Liver (tissue), 3 donors: Measurements from ENCODE around the gene ACAD9.

ENCODE experiments used
- CTCF ChIP-seq: fragments of 150-350 bp; IDR thresholded peaks from 2 replicates; pipeline ENCODE4 v1.5.1; 2017; ENCODE audit warnings: improper control_type of control experiment, low read depth, low read length; ENCODE audit not compliant: missing input control
- EGR1 ChIP-seq, 2 donors: IDR thresholded peaks; 2 replicates each; pipeline ENCODE4 v1.6.1; 2016 to 2018; ENCODE audit warnings: antibody characterized with exemption in 2 of 2, low read depth in 2 of 2
- FOXA1 ChIP-seq: IDR thresholded peaks from 2 replicates; pipeline ENCODE4 v1.6.1; 2016; ENCODE audit warnings: antibody characterized with exemption
- HNF4A ChIP-seq, 2 donors: conservative IDR thresholded peaks; 2 replicates each; pipeline ENCODE4 v1.6.1; 2016; ENCODE audit warnings: antibody characterized with exemption in 2 of 2, mild to moderate bottlenecking in 2 of 2
- MAX ChIP-seq: IDR thresholded peaks from 2 replicates; pipeline ENCODE4 v1.6.1; 2016; ENCODE audit warnings: antibody characterized with exemption
- NR2F2 ChIP-seq: IDR thresholded peaks from 2 replicates; pipeline ENCODE4 v1.6.1; 2016; ENCODE audit warnings: antibody characterized with exemption
- RAD21 ChIP-seq, 2 donors: IDR thresholded peaks; 2 replicates each; pipeline ENCODE4 v1.6.1; 2016; ENCODE audit warnings: antibody characterized with exemption in 2 of 2, mild to moderate bottlenecking in 2 of 2
- RXRA ChIP-seq, 2 donors: IDR thresholded peaks; 2 replicates each; pipeline ENCODE4 v1.6.1; 2017 to 2018; ENCODE audit warnings: antibody characterized with exemption in 2 of 2, mild to moderate bottlenecking in 1 of 2
- SP1 ChIP-seq: IDR thresholded peaks from 2 replicates; pipeline ENCODE4 v1.6.1; 2018; ENCODE audit warnings: antibody characterized with exemption, mild to moderate bottlenecking
- TAF1 ChIP-seq: conservative IDR thresholded peaks from 2 replicates; pipeline ENCODE4 v1.6.1; 2016; ENCODE audit warnings: antibody characterized with exemption, mild to moderate bottlenecking
- YY1 ChIP-seq: IDR thresholded peaks from 2 replicates; pipeline ENCODE4 v1.6.1; 2016; ENCODE audit warnings: antibody characterized with exemption, mild to moderate bottlenecking
- donor health status: healthy.
- donor health status: healthy.

DNA sequence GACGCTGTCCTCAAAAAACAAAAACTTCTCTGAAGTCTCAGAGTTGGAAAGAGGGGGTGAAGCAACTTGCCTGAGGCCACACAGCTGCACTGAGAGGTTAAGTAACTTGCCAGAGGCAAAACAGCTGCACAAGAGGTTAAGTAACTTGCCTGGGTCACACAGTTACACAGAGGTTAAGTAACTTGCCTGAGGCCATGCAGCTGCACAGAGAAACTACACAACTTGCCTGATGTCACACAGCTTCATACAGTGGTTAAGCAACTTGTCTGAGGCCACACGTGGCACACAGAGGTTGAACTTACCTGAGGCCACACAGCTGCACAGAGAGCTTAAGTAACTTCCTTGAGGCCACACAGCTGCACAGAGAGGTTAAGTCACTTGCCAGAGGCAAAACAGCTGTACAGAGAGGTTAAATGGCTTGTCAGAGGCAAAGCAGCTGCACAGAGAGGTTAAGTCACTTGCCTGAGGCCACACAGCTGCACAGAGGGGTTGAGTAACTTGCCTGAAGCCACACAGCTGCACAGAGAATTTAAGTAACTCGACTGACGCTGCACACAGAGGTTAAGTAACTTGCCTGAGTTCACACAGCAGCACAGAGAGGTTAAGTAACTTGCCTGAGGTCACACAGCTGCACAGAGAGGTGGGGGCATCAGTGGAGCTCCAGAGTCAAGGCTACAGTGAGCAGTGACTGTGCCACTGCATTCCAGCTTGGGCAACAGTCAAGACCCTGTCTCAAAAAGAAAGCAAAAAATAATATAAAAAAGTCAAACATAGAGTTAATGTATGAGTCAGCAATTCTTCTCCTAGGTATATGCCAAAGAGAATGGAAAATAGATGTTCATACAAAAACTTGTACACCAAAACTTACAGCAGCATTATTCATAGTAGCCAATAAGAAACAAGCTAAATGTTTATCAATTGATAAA is 12.0 kb upstream of the ACAD9 start:
- TF ChIP-seq CTCF, result no peak
- no peak for TF ChIP-seq YY1
- TF ChIP-seq RXRA (IDR thresholded peaks at IDR 0.05), result no peak
- TF ChIP-seq MAX, result no peak
- no peak for TF ChIP-seq SP1
- no peak for TF ChIP-seq RAD21 (IDR thresholded peaks at IDR 0.05)
- no peak for TF ChIP-seq NR2F2
- TF ChIP-seq EGR1 (IDR thresholded peaks at IDR 0.05; ENCODE audit: low read depth in 2 of 2), result no peak
- no peak for TF ChIP-seq FOXA1
- no peak for TF ChIP-seq HNF4A (conservative IDR thresholded peaks at IDR 0.05)
- no peak for TF ChIP-seq TAF1
